Brain microvascular endothelial cell (primary cell): ENCODE results near the gene LMF1.

ENCODE experiments used
- DNase-seq: peaks from one replicate; pipeline ENCODE4 v3.0.0-alpha.2; 2020
- H3K27ac ChIP-seq: fragments of 250-450 bp; sonication (Bioruptor Pico); 2 replicates; pipeline ENCODE4 v1.5.1; 2020; ENCODE audit warnings: mild to moderate bottlenecking, moderate library complexity
- H3K27me3 ChIP-seq: fragments of 250-450 bp; sonication (Bioruptor Pico); replicated peaks from 2 replicates; pipeline ENCODE4 v1.5.1; 2020; ENCODE audit warnings: mild to moderate bottlenecking
- H3K36me3 ChIP-seq: fragments of 250-450 bp; sonication (Bioruptor Pico); replicated peaks from 2 replicates; pipeline ENCODE4 v1.5.1; 2020; ENCODE audit warnings: mild to moderate bottlenecking
- H3K4me3 ChIP-seq: 2 replicates; pipeline ENCODE4 v1.5.1; 2011; ENCODE audit warnings: low read depth, mild to moderate bottlenecking, control low read depth, low read length, moderate library complexity
- CTCF ChIP-seq: IDR thresholded peaks from 2 replicates; pipeline ENCODE4 v1.5.1; 2011; ENCODE audit warnings: low read depth, mild to moderate bottlenecking, moderate library complexity, low read length, control low read depth, inconsistent platforms; ENCODE audit errors: missing control alignments
- in situ Hi-C: cut with HindIII; loops from 2 replicates; pipeline ENCODE4 v1.10.0; 2017; ENCODE audit warnings: low sequenced_read_pairs, low pct_ligation_motif_present

LMF1 gene

GRCh38 chr16:926715-927114 lies 44.1 kb downstream of the LMF1 start:
- in situ Hi-C loops, result no loop called here
- H3K36me3 ChIP-seq, result no peaks in the 10 kb centered on the region
- TF ChIP-seq CTCF, result no peak

GRCh38 chr16:924806-925205 lies 46.0 kb downstream of the LMF1 start:
- H3K27ac ChIP-seq, result no peak overlapping the region
- H3K27me3 ChIP-seq, result no peaks in the 10 kb centered on the region
- H3K4me3 ChIP-seq, result no peak overlapping the region
- no peak for TF ChIP-seq CTCF
- in situ Hi-C loops, result no loop called here
- no peaks in the 10 kb centered on the region for H3K36me3 ChIP-seq
- no peak for DNase-seq

More at GRCh38 chr16:926715-927114, 44.1 kb downstream of the LMF1 start:
- no peak for DNase-seq
- Histone ChIP-seq H3K27ac (no peak overlapping the region), H3K4me3 (no peak overlapping the region), H3K27me3 (no peaks in the 10 kb centered on the region)

GRCh38 chr16:924063-924462 lies 46.7 kb downstream of the LMF1 start:
- H3K36me3 ChIP-seq, result no peaks in the 10 kb centered on the region
- in situ Hi-C loops, result no loop called here
- no peak for DNase-seq
- no peaks in the 10 kb centered on the region for H3K27me3 ChIP-seq
- no peak overlapping the region for H3K4me3 ChIP-seq
- H3K27ac ChIP-seq, result no peak overlapping the region
- TF ChIP-seq CTCF, result no peak

GRCh38 chr16:923184-923583 lies 47.6 kb downstream of the LMF1 start:
- Histone ChIP-seq H3K36me3 (no peaks in the 10 kb centered on the region), H3K4me3 (no peak overlapping the region), H3K27ac (no peak overlapping the region), H3K27me3 (no peaks in the 10 kb centered on the region)
- DNase-seq, result no peak
- TF ChIP-seq CTCF, result no peak
- in situ Hi-C loops, result no loop called here

GRCh38 chr16:922051-922450 lies 48.7 kb downstream of the LMF1 start:
- Histone ChIP-seq H3K4me3 (no peak overlapping the region), H3K27ac (no peak overlapping the region), H3K36me3 (no peaks in the 10 kb centered on the region), H3K27me3 (no peaks in the 10 kb centered on the region)
- TF ChIP-seq CTCF, result no peak
- in situ Hi-C loops, result no loop called here
- no peak for DNase-seq

GRCh38 chr16:921321-921905 lies 49.4 kb downstream of the LMF1 start:
- no peaks in the 10 kb centered on the region for H3K36me3 ChIP-seq
- no peak overlapping the region for H3K4me3 ChIP-seq
- H3K27me3 ChIP-seq, result no peaks in the 10 kb centered on the region
- TF ChIP-seq CTCF, result no peak
- DNase-seq, result no peak
- in situ Hi-C loops, result no loop called here
- H3K27ac ChIP-seq, result no peak overlapping the region
